ENCODE measurements around the gene WDR37. TPM values are rescaled to one million over a fixed set of nuclear protein-coding genes. Genes with fewer than 3 reads are reported as not detected.

Gene WDR37
- total RNA-seq, 4 donors from 2014 or later, result 9.4 to 18.9 (median 11.9) TPM

- DNase-seq (ENCODE audit: low spot score in 2 of 2), result no peak
- no peak overlapping the region for H3K4me3 ChIP-seq (ENCODE audit: low read depth, poor library complexity, severe bottlenecking)
- 96 to 98% methylated on average over 11 of the region's 11 CpGs for WGBS, 2 donors
- TF ChIP-seq, protein P1, sequence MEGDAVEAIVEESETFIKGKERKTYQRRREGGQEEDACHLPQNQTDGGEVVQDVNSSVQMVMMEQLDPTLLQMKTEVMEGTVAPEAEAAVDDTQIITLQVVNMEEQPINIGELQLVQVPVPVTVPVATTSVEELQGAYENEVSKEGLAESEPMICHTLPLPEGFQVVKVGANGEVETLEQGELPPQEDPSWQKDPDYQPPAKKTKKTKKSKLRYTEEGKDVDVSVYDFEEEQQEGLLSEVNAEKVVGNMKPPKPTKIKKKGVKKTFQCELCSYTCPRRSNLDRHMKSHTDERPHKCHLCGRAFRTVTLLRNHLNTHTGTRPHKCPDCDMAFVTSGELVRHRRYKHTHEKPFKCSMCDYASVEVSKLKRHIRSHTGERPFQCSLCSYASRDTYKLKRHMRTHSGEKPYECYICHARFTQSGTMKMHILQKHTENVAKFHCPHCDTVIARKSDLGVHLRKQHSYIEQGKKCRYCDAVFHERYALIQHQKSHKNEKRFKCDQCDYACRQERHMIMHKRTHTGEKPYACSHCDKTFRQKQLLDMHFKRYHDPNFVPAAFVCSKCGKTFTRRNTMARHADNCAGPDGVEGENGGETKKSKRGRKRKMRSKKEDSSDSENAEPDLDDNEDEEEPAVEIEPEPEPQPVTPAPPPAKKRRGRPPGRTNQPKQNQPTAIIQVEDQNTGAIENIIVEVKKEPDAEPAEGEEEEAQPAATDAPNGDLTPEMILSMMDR (IDR thresholded peaks at IDR 0.05), result no peak
- no peak for TF ChIP-seq POLR2A (IDR thresholded peaks at IDR 0.05)
- intact Hi-C loops (cut with DNase I; ENCODE audit: low total_unique reads), result no loop called here
Observed at GRCh38 chr10:1124796-1125195, 68.6 kb downstream of the WDR37 start.

- DNase-seq (ENCODE audit: low spot score in 2 of 2), result no peak
- TF ChIP-seq POLR2A (IDR thresholded peaks at IDR 0.05), result no peak
- intact Hi-C loops (cut with DNase I; ENCODE audit: low total_unique reads), result no loop called here
- H3K4me3 ChIP-seq (ENCODE audit: low read depth, poor library complexity, severe bottlenecking), result no peak overlapping the region
- 92 to 95% methylated on average over 13 of the region's 13 CpGs for WGBS, 2 donors
Observed at GRCh38 chr10:1126461-1126860, 70.3 kb downstream of the WDR37 start.

- H3K4me3 ChIP-seq (ENCODE audit: low read depth, poor library complexity, severe bottlenecking), result no peak overlapping the region
- intact Hi-C loops (cut with DNase I; ENCODE audit: low total_unique reads), result no loop called here
- 85 to 89% methylated on average over 15 of the region's 15 CpGs for WGBS, 2 donors
- TF ChIP-seq, protein P1 (IDR thresholded peaks at IDR 0.05), result no peak
- DNase-seq (ENCODE audit: low spot score in 2 of 2), result no peak
Observed at GRCh38 chr10:1127629-1128028, 71.4 kb downstream of the WDR37 start.

GRCh38 chr10:1128115-1128514 is 71.9 kb downstream of the WDR37 start:
- DNase-seq (ENCODE audit: low spot score in 2 of 2), result no peak
- H3K4me3 ChIP-seq (ENCODE audit: low read depth, poor library complexity, severe bottlenecking), result no peak overlapping the region
- intact Hi-C loops (cut with DNase I; ENCODE audit: low total_unique reads), result no loop called here
- TF ChIP-seq, protein P1 (IDR thresholded peaks at IDR 0.05), result no peak
- TF ChIP-seq POLR2A (IDR thresholded peaks at IDR 0.05), result no peak
- 69% methylated on average over 2 of the region's 2 CpGs for WGBS, 2 donors

DNA sequence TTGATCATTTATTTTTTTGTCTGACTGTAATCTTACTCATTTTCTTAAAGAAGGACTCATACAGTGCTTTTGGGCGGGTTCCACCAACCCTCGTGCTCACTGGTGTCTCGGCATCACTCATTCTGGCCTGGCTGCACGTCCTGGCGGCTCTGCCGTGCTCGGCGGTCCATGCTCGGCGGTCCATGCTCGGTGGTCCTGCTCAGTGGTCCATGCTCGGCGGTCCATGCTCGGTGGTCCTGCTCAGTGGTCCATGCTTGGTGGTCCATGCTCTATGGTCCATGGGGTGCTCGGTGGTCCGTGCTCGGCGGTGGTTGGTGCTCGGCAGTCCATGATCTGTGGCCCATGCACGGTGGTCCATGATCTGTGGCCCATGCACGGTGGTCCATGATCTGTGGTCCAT is 72.5 kb downstream of the WDR37 start:
- intact Hi-C loops (cut with DNase I; ENCODE audit: low total_unique reads), result no loop called here
- WGBS, 2 donors, result 96 to 97% methylated on average over 19 to 21 of the region's 21 CpGs
- TF ChIP-seq POLR2A (IDR thresholded peaks at IDR 0.05), result no peak
- no peak overlapping the region for H3K4me3 ChIP-seq (ENCODE audit: low read depth, poor library complexity, severe bottlenecking)
- no peak for DNase-seq (ENCODE audit: low spot score in 2 of 2)

GRCh38 chr10:1130226-1130625 is 74.0 kb downstream of the WDR37 start:
- DNase-seq (ENCODE audit: low spot score in 2 of 2), result no peak
- H3K4me3 ChIP-seq (ENCODE audit: low read depth, poor library complexity, severe bottlenecking), result no peak overlapping the region
- TF ChIP-seq, protein P1 (IDR thresholded peaks at IDR 0.05), result no peak
- TF ChIP-seq POLR2A (IDR thresholded peaks at IDR 0.05), result no peak
- 97% methylated on average over 10 of the region's 10 CpGs for WGBS, 2 donors
- intact Hi-C loops (cut with DNase I; ENCODE audit: low total_unique reads), result no loop called here

DNA sequence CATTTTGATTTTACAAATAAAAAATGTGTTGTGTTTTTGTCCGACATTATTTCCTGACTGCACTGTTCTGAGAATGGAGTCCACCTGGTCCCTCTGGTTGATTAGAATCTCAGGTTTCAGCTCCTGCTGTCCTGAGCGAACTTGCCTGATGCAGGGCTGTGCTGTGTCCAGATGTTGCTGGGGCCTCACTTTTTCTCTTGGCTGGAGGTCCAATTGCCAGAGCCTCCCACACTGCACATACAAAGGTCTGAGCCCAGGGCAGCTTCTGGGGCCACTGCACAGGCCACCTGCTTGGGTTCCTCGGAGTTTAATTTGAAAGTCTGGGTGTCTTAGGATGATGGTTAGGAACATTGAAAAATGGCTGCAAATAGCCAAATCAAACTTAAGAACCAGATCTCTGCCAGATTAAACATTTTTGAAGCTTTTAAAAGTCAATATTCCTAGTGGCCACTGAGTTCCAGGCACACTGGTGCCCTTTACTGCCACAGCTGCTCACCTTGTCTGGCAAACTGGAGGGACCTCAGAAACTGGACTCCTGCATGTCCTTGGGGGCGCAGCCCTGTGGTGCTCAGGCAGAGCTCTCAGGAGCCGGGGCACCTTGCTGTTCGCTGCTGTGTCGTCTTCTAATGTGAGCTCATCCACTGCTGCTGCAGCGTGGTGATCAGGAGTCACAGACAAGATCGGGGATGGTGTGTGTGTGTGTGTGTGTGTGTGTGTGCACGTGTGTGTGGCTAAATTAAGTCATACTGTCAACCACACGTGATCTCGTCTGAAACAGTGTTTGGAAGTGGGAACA is 75.0 kb downstream of the WDR37 start:
- no peak overlapping the region for H3K4me3 ChIP-seq (ENCODE audit: low read depth, poor library complexity, severe bottlenecking)
- 92 to 98% methylated on average over 12 of the region's 12 CpGs for WGBS, 2 donors
- intact Hi-C loops (cut with DNase I; ENCODE audit: low total_unique reads), result no loop called here
- no peak for DNase-seq (ENCODE audit: low spot score in 2 of 2)
- TF ChIP-seq, protein P1 (IDR thresholded peaks at IDR 0.05), result no peak
- TF ChIP-seq POLR2A (IDR thresholded peaks at IDR 0.05), result no peak

Measured in lower leg skin (tissue), 4 donors.